GM19240 (cell line): ENCODE measurements around the gene NUDT1.
A peak's percentile ranks its signal among the peaks of the same experiment; 100 is the strongest.

Experiments
- DNase-seq: peaks from one replicate; pipeline ENCODE4 v3.0.0; 2011; ENCODE audit warnings: low spot score; ENCODE audit not compliant: insufficient read length

Gene NUDT1

DNA sequence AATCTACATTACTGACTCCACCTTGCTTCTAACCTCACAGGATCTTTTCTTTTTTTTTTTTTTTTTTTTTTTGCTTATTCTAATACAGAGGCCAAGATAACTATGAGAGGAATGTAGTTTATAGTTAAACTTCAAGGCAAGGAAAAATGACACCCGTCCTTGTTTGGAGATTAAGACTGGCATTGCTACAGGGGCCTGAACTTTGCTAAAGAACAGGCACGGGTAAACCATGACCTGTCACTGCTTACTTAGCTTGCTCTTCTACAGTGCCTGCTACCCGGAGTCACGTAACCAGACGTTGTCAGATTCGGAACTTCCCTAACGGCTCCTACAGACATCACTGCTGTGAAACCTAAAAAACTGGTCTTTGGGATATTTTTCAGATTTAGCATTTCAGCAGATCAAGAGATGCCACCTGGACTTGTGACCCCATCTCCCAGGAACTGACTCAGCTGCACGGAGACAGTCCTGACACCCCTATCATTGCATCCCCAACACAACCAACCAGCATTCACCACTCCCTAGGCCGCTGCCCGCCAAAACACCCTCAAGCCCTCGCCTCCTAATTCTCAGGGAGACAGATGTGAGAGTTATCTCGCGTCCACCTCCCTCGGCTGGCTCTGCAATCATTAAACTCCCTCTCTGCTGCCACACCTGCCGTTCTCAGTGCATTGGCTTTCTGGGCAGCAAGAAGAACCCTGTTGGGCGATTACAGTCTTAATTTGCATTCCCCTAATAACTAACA is 36.8 kb upstream of the NUDT1 start:
- no peak for DNase-seq

DNA sequence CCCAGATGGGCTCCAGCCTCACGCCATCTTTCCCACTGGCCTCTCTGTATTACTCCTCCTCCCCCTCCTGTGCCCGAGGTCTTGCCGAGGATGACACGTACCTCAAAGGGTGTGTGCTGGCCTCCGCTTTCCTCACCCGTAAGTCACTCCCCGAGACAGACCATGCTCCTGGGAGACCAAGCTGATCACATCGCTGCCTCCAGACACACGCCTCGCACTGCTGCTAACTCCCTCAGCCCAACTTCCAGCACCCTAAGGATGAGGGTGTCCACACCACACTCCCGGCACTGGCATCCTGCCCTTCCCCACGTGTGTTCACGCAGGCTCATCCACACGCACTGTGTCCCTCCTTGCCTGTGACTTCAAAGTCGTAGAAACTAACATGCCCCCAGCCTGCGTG is 33.3 kb upstream of the NUDT1 start:
- DNase-seq: no peak

DNA sequence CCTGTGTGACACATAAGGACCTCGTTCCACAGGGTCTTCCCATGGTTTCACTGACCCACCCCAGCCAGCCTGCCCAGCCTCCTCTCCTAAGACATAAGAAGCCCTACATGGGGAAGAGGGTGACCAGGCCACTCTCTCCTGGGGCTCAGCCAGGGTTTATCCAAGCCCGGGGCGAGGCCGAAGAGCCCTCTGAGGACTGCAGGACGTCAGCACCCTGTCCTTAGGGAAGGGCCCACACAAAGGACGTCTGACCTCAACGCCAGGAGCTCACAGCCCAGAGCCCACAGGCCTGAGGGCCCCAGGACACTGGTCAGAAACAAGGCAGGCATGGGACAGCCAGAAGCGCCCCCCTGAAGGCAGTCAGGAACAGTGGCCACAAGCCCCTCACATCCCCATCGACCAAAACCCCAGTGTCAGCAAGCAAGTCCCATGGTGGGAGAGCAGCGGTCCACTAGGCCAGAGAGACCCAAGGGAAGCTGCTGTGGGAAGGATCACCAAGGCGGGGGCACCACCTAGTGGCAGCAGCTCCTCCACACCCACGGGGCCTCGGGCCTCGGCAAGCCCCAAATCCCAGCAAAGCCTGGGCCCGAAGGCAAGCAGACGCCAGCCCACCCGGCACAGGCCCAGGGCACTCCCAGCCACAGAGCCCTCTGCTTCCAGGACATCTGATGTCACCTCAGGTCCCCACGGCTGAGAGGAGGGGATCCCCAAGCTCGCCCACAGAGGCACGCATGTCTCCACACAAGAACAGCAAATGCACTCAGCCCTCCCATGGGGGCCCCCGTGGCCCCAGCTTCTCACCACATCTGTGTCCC is 32.7 kb upstream of the NUDT1 start:
- DNase-seq: peak; percentile 76

DNA sequence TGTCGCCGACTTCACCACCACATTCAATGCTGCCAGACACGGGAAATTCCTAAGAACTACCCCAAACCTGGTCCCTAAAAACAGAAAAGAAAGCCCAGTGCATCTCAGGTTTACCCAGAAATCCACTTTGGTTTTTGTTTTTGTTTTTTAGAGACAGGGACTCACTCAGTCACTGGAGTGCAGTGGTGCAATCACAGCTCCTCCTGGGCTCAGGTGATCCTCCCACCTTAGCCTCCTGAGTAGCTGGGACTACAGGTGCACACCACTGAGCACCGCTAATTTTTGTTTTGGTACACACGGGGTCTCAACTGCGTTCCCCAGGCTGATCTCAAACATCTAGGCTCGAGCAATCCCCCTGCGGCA is 32.1 kb upstream of the NUDT1 start:
- no peak for DNase-seq

DNA sequence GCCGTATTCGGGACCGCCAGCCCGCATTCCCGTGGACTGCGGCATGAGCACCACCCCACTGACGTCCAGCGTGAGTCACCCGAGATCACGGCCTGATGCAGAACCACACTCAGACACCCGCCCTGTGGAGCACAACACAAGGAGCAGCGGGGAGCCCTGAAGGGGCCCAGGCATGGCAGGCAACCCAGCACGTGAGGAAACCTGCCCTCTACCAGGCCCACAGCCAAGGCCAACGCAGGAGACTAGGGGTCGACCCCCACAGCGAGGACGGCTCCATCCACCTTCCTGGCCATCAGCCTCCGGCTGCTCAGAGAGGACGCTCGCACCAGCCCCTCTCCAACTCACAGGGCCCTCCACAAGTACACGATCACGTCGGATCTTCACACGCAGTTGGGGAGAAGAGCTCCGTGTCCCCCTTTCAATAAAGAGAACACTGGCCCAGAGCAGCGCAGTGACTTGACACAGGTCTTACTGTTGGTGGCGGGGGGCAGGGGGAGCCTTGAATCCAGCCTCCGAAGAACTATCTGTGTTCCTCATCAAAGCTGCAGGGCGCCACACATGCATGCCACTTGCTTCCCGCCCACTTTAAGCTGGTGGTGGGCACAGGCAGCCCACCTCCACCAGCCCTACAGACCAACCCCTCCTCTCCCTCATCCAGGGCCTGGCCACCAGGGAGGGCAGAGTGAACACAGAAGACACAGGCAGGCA is 31.3 kb upstream of the NUDT1 start:
- DNase-seq: no peak

GRCh38 chr7:2211259-2211880 is 30.7 kb upstream of the NUDT1 start:
- no peak for DNase-seq

- DNase-seq: no peak
Observed at GRCh38 chr7:2211926-2212325, 30.1 kb upstream of the NUDT1 start.

GRCh38 chr7:2212906-2213305 is 29.1 kb upstream of the NUDT1 start:
- no peak for DNase-seq

- DNase-seq: no peak
Observed at GRCh38 chr7:2213551-2214215, 28.3 kb upstream of the NUDT1 start.

DNA sequence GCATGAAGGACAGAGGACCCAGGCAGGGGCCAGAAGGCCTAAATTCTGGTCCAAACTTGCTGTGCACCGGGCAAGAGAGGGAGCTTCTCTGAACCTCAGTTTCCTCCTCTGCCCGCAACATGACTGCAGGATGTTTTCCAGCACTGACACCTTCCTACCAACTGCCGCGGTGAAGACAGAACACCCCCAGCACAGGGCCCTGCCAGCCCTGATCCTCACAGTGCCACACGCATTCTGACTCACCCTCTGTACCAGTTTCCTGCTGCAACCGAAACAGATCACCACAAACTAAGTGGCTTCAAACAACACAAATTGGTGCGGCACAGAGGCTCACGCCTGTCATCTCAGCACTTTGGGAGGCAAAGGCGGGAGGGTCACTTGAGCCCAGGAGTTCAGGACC is 27.4 kb upstream of the NUDT1 start:
- no peak for DNase-seq

DNA sequence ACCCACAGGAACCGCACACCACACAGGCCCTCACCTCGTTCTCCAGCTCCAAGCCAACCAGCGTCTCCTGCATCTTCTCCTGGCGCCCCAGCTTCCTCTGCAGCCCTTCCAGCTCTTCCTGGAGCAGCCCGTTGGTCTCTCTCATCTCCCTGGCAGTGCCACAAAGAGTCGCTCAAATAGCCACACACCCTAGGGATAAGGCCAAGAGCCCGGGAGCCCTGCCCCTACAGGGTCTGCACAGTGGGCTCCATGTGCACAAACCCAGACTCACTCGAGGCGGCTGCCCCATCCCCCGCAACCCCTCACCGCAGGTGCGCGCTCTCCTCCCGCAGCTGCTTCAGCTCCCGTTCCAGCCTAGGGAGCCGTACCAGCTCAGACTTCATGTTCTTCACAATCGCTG is 26.2 kb upstream of the NUDT1 start:
- DNase-seq: no peak

DNA sequence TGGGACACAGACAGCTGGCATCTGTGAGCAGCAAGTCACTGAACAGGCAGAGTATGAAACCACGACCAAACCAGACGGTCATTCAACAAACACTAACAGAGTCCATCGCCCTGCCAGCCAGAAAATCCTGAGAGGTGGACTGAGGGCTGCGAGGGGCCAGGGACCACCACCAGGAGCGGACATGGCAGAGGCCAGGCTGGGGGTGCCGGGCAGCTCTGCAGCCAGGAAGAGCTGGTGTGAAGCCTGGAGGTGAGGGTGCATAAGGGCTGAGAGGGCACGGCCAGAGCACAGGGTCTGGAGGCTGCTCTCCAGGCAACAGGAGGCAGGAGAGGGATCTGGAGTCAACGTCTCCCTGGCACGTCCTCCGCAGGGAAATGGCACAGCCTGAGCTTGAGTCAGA is 24.8 kb upstream of the NUDT1 start:
- no peak for DNase-seq

DNA sequence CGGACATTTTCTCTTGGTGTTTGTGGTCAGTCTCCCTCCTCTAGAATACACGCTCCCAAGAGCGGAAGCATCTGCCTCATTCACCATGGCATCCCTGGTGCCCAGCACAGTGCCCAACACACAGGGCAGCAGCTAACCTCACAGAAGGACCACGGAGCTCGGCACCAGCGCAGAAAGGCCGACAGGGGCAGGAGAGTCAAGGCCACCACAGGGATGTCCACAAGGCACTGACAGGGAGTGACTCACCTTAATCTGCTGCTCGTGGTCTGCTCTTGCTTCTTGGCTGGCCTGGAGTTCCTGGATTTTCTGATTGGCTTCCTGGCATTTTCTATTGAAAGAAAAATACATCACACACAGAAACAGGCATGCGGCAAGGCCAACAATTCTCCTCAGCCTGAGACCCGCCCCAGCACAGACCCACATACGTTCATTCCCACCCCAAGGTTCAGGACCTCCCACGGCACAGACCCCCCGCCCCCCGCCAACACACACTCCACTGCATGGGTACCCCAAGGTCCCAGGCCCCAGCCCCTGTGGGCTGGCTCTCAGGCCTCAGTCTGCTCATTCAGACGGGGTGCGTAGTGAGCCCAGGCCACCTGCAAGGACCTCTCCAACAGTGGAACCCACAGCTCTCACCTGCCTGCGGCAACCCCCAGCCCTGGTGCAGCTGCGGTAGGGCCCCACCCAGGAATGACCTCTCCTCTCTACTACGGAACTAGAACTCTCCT is 24.1 kb upstream of the NUDT1 start:
- no peak for DNase-seq

GRCh38 chr7:2218444-2218785 is 23.6 kb upstream of the NUDT1 start:
- no peak for DNase-seq

- DNase-seq: no peak
Observed at GRCh38 chr7:2219136-2219535, 22.9 kb upstream of the NUDT1 start.

GRCh38 chr7:2219606-2220005 is 22.4 kb upstream of the NUDT1 start:
- no peak for DNase-seq

- DNase-seq: no peak
Observed at GRCh38 chr7:2220030-2220429, 22.0 kb upstream of the NUDT1 start.

DNA sequence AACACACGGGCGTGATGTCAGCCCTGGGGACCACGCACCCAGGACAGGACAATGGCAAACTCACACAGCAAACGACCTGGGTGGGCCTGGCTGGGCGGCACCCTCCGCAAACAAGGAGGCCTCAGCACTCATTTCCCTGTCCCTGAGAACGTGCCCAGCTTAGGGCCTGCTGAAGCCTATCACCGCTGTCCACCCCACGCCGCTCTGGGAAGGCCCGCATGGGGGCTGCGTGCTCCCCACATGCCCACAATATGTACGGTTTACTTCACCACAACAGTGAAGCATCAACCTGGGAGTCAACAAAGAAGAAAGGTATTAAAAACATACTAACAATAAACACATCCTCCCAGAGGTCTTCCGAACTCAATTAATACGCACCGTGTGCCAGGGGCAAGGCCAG is 21.5 kb upstream of the NUDT1 start:
- DNase-seq: no peak

GRCh38 chr7:2220954-2221353 is 21.1 kb upstream of the NUDT1 start:
- DNase-seq: no peak

GRCh38 chr7:2222516-2222915 is 19.5 kb upstream of the NUDT1 start:
- DNase-seq: no peak

- DNase-seq: no peak
Observed at GRCh38 chr7:2223321-2223720, 18.7 kb upstream of the NUDT1 start.
